ENCODE data around the gene SLC39A11. TPM values are rescaled to one million over a fixed set of nuclear protein-coding genes. Genes with fewer than 3 reads are reported as not detected.
A peak's percentile ranks its signal among the peaks of the same experiment; 100 is the strongest.

SLC39A11 gene
- polyA plus RNA-seq, 3 donors, result 16.6 to 27.9 (median 26.6) TPM

GRCh38 chr17:72730077-72730476 lies 362.4 kb downstream of the SLC39A11 start:
- no peaks in the 10 kb centered on the region for H3K27me3 Mint-ChIP-seq (ENCODE audit: low read depth in 3 of 3)
- no peak overlapping the region for H3K4me3 Mint-ChIP-seq
- 19% methylated on average over 6 of the region's 7 CpGs for WGBS (ENCODE audit: insufficient coverage)
- DNase-seq, result peak in 1 of 3 donors; percentile 6
- TF ChIP-seq CTCF (IDR thresholded peaks at IDR 0.05), result no peak
- Histone ChIP-seq H3K36me3 (replicated peaks in 1 of 2; ENCODE audit: control insufficient read depth in 1 of 2, insufficient read depth in 2 of 2, low read length in 2 of 2) (peaks cover 22 to 29% of the 10 kb centered on the region in 2 donors), H3K79me2 (ENCODE audit: insufficient read depth, low read length) (no peaks in the 10 kb centered on the region), H3K4me2 (replicated peaks; ENCODE audit: extremely low read depth, low read length, poor library complexity, severe bottlenecking) (no peak overlapping the region), H4K20me1 (ENCODE audit: insufficient read depth, low read length) (no peaks in the 10 kb centered on the region), H3K4me1 (ENCODE audit: control insufficient read depth in 1 of 2, insufficient read depth in 2 of 2, low read length in 2 of 2) (peaks cover 5 to 7% of the 10 kb centered on the region in 2 donors), H3K9me3 (replicated peaks in 1 of 2; ENCODE audit: control insufficient read depth in 1 of 2, insufficient read depth in 1 of 2, low read length in 2 of 2) (no peaks in the 10 kb centered on the region), H3K4me3 (replicated peaks in 1 of 3; ENCODE audit: low read depth in 2 of 3, low read length in 3 of 3) (no peak overlapping the region), H3K9ac (ENCODE audit: insufficient read depth, low read length, poor library complexity, severe bottlenecking) (no peak overlapping the region), H2AFZ (ENCODE audit: insufficient read depth, low read depth, low read length, poor library complexity, severe bottlenecking) (no peak overlapping the region), H3K27ac (ENCODE audit: low read depth in 1 of 2, low read length in 2 of 2) (no peak overlapping the region), H3K27me3 (ENCODE audit: control insufficient read depth in 2 of 2, insufficient read depth in 2 of 2, low read length in 2 of 2) (no peaks in the 10 kb centered on the region)
- H3K27ac Mint-ChIP-seq, result peak overlapping the region in 1 of 7 donors; percentile 7
- intact Hi-C loops (cut with micrococcal nuclease), result no loop called here
- peaks cover 12% of the 10 kb centered on the region for H3K4me1 Mint-ChIP-seq
- H3K9me3 Mint-ChIP-seq, result no peaks in the 10 kb centered on the region
- peaks cover 27 to 34% of the 10 kb centered on the region in 2 donors for H3K36me3 Mint-ChIP-seq

GRCh38 chr17:72726936-72727335 lies 365.6 kb downstream of the SLC39A11 start:
- Histone ChIP-seq H3K36me3 (replicated peaks in 1 of 2; ENCODE audit: control insufficient read depth in 1 of 2, insufficient read depth in 2 of 2, low read length in 2 of 2) (peaks cover 7 to 12% of the 10 kb centered on the region in 2 donors), H3K79me2 (ENCODE audit: insufficient read depth, low read length) (no peaks in the 10 kb centered on the region), H3K4me1 (ENCODE audit: control insufficient read depth in 1 of 2, insufficient read depth in 2 of 2, low read length in 2 of 2) (peaks cover 5 to 7% of the 10 kb centered on the region in 2 donors), H3K9me3 (replicated peaks in 1 of 2; ENCODE audit: control insufficient read depth in 1 of 2, insufficient read depth in 1 of 2, low read length in 2 of 2) (no peaks in the 10 kb centered on the region), H3K4me2 (replicated peaks; ENCODE audit: extremely low read depth, low read length, poor library complexity, severe bottlenecking) (peak overlapping the region; percentile 3), H3K27me3 (ENCODE audit: control insufficient read depth in 2 of 2, insufficient read depth in 2 of 2, low read length in 2 of 2) (no peaks in the 10 kb centered on the region), H4K20me1 (ENCODE audit: insufficient read depth, low read length) (no peaks in the 10 kb centered on the region), H3K9ac (ENCODE audit: insufficient read depth, low read length, poor library complexity, severe bottlenecking) (no peak overlapping the region), H3K4me3 (replicated peaks in 1 of 3; ENCODE audit: low read depth in 2 of 3, low read length in 3 of 3) (no peak overlapping the region), H3K27ac (ENCODE audit: low read depth in 1 of 2, low read length in 2 of 2) (no peak overlapping the region), H2AFZ (ENCODE audit: insufficient read depth, low read depth, low read length, poor library complexity, severe bottlenecking) (no peak overlapping the region)
- intact Hi-C loops (cut with micrococcal nuclease), result loop anchor here in 1 of 2 donors (5.0 to 10.0 kb wide), 2 partner anchors 428 to 645 kb away; no protein-coding TSS in a partner anchor
- Mint-ChIP-seq H3K4me1 (peaks cover 17% of the 10 kb centered on the region), H3K27ac (peak overlapping the region in 3 of 7 donors; percentile 58 to 77 (median 67)), H3K36me3 (peaks cover 25 to 34% of the 10 kb centered on the region in 2 donors), H3K9me3 (no peaks in the 10 kb centered on the region), H3K27me3 (ENCODE audit: low read depth in 3 of 3) (no peaks in the 10 kb centered on the region), H3K4me3 (peak overlapping the region in 1 of 2 donors; percentile 9)
- DNase-seq, result peak in 2 of 3 donors; percentile 7 to 11
- 47% methylated on average over 3 of the region's 9 CpGs for WGBS (ENCODE audit: insufficient coverage)
- no peak for TF ChIP-seq CTCF (IDR thresholded peaks at IDR 0.05)
